Measurements from ENCODE around the gene SNCB.

Gene SNCB

GRCh38 chr5:176629853-176630680, at the start of gene SNCB, which contains the start of gene EIF4E1B:
TSS of gene SNCB (minus strand) at chr5:176630534. CDS start at chr5:176629654, 880 bp downstream.
TSS of gene EIF4E1B (plus strand) at chr5:176630675. CDS start at chr5:176642788, 12,113 bp downstream.
- no peak for DNase-seq (ENCODE audit: low spot score)

GRCh38 chr5:176679365-176680225, 49.3 kb upstream of the SNCB start:
- DNase-seq (ENCODE audit: low spot score), result no peak

GRCh38 chr5:176678584-176678983, 48.2 kb upstream of the SNCB start:
- DNase-seq (ENCODE audit: low spot score), result no peak

- DNase-seq (ENCODE audit: low spot score), result no peak
These were observed 47.0 kb upstream of the SNCB start for GRCh38 chr5:176677209-176677939.

- no peak for DNase-seq (ENCODE audit: low spot score)
These were observed 46.1 kb upstream of the SNCB start for GRCh38 chr5:176676361-176676824.

- DNase-seq (ENCODE audit: low spot score), result peak; percentile 59
These were observed 45.5 kb upstream of the SNCB start for GRCh38 chr5:176675676-176676360.

- DNase-seq (ENCODE audit: low spot score), result no peak
These were observed 44.5 kb upstream of the SNCB start for GRCh38 chr5:176674799-176675198.

GRCh38 chr5:176673651-176674583, 43.6 kb upstream of the SNCB start:
- no peak for DNase-seq (ENCODE audit: low spot score)

- DNase-seq (ENCODE audit: low spot score), result no peak
These were observed 41.8 kb upstream of the SNCB start for GRCh38 chr5:176671890-176672747.

GRCh38 chr5:176671399-176671798, 41.1 kb upstream of the SNCB start:
- DNase-seq (ENCODE audit: low spot score), result no peak

GRCh38 chr5:176670449-176670848, 40.1 kb upstream of the SNCB start:
- no peak for DNase-seq (ENCODE audit: low spot score)

- DNase-seq (ENCODE audit: low spot score), result no peak
These were observed 37.3 kb upstream of the SNCB start for GRCh38 chr5:176667637-176668036.

GRCh38 chr5:176665517-176665916, 35.2 kb upstream of the SNCB start:
- no peak for DNase-seq (ENCODE audit: low spot score)

GRCh38 chr5:176664886-176665285, 34.6 kb upstream of the SNCB start:
- DNase-seq (ENCODE audit: low spot score), result no peak

- no peak for DNase-seq (ENCODE audit: low spot score)
These were observed 34.1 kb upstream of the SNCB start for GRCh38 chr5:176664479-176664878.

- DNase-seq (ENCODE audit: low spot score), result no peak
These were observed 33.2 kb upstream of the SNCB start for GRCh38 chr5:176663566-176663965.

- DNase-seq (ENCODE audit: low spot score), result no peak
These were observed 32.3 kb upstream of the SNCB start for GRCh38 chr5:176662371-176663333.

GRCh38 chr5:176661676-176662075, 31.3 kb upstream of the SNCB start:
- DNase-seq (ENCODE audit: low spot score), result no peak

Measured in SW480 (cell line).